Epithelial cell of proximal tubule (primary cell): ENCODE measurements around the gene GPC5. TPM values are rescaled to one million over a fixed set of nuclear protein-coding genes. Genes with fewer than 3 reads are reported as not detected.

Experiments
- DNase-seq: peaks from one replicate; pipeline ENCODE4 v3.0.0-alpha.2; 2011; ENCODE audit warnings: low read depth
- H3K4me3 ChIP-seq: 2 replicates; pipeline ENCODE4 v1.5.1; 2011; ENCODE audit warnings: low read depth, mild to moderate bottlenecking, low read length
- total RNA-seq: library from RNA; depleted of rRNA; stranded (reverse); fragments of >200 nt; gene quantifications from 2 replicates; pipeline ENCODE4 v1.2.3, GENCODE V29; 2015
- TF ChIP-seq, protein P1 (sequence below): conservative IDR thresholded peaks from 2 replicates; pipeline ENCODE4 v1.5.1; 2012; ENCODE audit warnings: low read depth, mild to moderate bottlenecking, low read length

The GPC5 gene
- total RNA-seq, 1 donor from 2014 or later: not detected

GRCh38 chr13:91534996-91535395 lies 136.6 kb downstream of the GPC5 start:
- TF ChIP-seq, protein P1, sequence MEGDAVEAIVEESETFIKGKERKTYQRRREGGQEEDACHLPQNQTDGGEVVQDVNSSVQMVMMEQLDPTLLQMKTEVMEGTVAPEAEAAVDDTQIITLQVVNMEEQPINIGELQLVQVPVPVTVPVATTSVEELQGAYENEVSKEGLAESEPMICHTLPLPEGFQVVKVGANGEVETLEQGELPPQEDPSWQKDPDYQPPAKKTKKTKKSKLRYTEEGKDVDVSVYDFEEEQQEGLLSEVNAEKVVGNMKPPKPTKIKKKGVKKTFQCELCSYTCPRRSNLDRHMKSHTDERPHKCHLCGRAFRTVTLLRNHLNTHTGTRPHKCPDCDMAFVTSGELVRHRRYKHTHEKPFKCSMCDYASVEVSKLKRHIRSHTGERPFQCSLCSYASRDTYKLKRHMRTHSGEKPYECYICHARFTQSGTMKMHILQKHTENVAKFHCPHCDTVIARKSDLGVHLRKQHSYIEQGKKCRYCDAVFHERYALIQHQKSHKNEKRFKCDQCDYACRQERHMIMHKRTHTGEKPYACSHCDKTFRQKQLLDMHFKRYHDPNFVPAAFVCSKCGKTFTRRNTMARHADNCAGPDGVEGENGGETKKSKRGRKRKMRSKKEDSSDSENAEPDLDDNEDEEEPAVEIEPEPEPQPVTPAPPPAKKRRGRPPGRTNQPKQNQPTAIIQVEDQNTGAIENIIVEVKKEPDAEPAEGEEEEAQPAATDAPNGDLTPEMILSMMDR: no peak
- no peak overlapping the region for H3K4me3 ChIP-seq

DNA sequence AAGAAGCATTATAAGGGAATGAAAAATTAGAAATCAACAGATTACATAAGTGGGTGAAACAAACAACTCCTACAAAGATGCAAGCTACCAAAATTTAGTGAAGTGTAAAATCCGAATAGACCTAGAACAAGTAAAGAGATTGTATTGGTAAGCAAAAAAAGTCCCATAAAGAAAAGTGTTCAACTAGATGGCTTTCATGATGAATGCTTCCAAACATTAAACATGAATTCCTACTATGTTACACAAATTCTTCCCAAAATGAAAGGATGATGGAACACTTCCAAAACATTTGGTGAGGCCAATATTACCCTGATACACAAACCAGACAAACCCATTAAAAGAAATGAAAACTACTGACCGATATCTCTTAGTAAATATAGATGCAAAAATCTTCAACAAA lies 139.0 kb downstream of the GPC5 start:
- DNase-seq: no peak
- no peak overlapping the region for H3K4me3 ChIP-seq
- TF ChIP-seq, protein P1: no peak

More at GRCh38 chr13:91534996-91535395, 136.6 kb downstream of the GPC5 start:
- DNase-seq: no peak

GRCh38 chr13:91539286-91540157 lies 141.1 kb downstream of the GPC5 start:
- H3K4me3 ChIP-seq: no peak overlapping the region
- DNase-seq: no peak
- TF ChIP-seq, protein P1: no peak

DNA sequence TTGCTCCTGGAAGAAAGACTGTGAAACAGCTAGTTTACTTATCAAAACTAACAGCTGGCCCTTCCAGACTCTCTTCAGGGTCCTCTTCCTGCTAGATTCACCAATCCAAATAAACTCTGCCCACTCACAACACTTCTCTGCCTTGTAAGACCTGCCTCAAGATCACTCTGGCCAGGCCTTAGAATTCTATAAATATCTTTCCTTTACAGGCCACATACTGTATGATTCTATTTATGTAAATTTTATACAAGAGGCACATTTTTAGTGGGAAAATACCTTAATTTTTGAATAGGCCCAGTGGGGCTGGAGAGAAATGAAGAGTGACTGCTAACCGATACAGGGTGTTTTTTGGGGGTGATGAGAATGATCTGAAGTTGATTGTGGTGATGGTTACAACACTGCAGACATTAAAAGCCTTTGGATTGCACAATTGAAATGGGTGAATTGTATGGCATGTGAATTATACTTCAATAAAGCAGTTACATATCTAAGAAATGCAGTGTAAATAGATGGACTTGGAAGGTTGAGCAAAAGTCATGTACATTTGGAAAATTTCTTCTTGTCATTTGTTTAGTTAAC lies 141.8 kb downstream of the GPC5 start:
- no peak for DNase-seq
- TF ChIP-seq, protein P1: no peak
- H3K4me3 ChIP-seq: no peak overlapping the region

DNA sequence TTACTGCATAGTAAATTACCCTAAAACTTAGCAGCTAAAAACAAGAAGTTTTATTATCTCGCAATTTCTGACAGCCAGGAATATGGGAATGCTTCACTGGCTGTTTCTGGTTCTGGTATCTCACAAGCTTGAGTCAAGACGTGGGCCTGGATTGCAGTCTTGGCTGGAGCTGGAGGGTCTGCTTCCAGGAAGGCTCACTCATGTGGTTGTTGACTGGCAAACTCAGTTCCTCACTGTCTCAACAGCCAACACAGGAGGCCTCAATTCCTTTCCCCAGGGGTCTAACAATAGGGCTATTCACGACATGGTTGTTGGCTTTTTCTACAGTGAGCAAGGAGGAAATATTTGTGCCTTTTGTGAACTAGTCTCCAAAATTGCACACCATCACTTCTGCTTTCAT lies 146.3 kb downstream of the GPC5 start:
- TF ChIP-seq, protein P1: no peak
- no peak overlapping the region for H3K4me3 ChIP-seq
- no peak for DNase-seq

DNA sequence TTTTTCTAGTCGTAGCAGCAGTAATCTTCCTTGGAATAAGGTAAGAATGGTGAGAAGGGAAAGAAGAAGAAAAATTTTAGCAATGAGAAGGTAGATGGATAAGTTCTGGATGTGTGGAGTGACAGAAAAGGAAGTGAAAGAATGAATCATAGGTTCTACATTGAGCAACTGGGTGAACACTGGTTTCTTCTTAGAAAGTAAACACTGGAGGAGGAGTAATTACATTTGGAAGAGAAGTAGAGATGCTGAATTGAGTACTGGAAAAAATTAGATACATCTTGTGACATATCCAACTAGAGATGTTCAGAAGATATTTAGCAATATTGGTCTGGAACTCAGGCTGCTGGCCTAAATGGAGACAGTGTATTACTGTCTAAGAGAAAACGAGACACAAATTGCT lies 148.5 kb downstream of the GPC5 start:
- TF ChIP-seq, protein P1: no peak
- no peak overlapping the region for H3K4me3 ChIP-seq
- DNase-seq: no peak
